ENCODE measurements around the gene VEGFC. TPM values are rescaled to one million over a fixed set of nuclear protein-coding genes. Genes with fewer than 3 reads are reported as not detected.

The VEGFC gene
- polyA plus RNA-seq, 1 donor (not counting 4 experiments of a cell fraction or from before 2014, with no cell fraction given): 19.4 TPM

GRCh38 chr4:176734461-176734860, 58.3 kb downstream of the VEGFC start:
- no peak overlapping the region for H3K27ac ChIP-seq (ENCODE audit: control insufficient read depth, insufficient read depth, low read length)
- peaks cover 10% of the 10 kb centered on the region for H4K20me1 ChIP-seq (ENCODE audit: control insufficient read depth, extremely low read depth, insufficient read depth, low read length)
- peaks cover 10% of the 10 kb centered on the region for H3K4me1 ChIP-seq (ENCODE audit: control insufficient read depth, extremely low read depth, insufficient read depth, low read length)
- no peak overlapping the region for H3K4me2 ChIP-seq (ENCODE audit: control insufficient read depth, extremely low read depth, insufficient read depth, low read depth, low read length)
- H3K36me3 ChIP-seq (ENCODE audit: control insufficient read depth in 2 of 2, extremely low read depth in 1 of 2, insufficient read depth in 2 of 2, low read length in 2 of 2): no peaks in the 10 kb centered on the region
- no peak overlapping the region for H2AFZ ChIP-seq (ENCODE audit: control insufficient read depth, low read length)
- H3K79me2 ChIP-seq (ENCODE audit: control insufficient read depth, insufficient read depth, low read length): peaks cover 85% of the 10 kb centered on the region
- H3K27me3 ChIP-seq (ENCODE audit: control insufficient read depth, extremely low read depth, insufficient read depth, low read length): no peaks in the 10 kb centered on the region
- no peak for FAIRE-seq
- dilution Hi-C loops (cut with MboI; ENCODE audit: extremely low pct_ligation_motif_present, low sequenced_read_pairs): no loop called here
- no peaks in the 10 kb centered on the region for H3K9me3 ChIP-seq (ENCODE audit: control insufficient read depth, low read depth, low read length)
- H3K4me3 ChIP-seq (ENCODE audit: control insufficient read depth in 2 of 3, extremely low read depth in 1 of 3, insufficient read depth in 2 of 3, low read depth in 1 of 3, low read length in 3 of 3): no peak overlapping the region
- peaks cover 2% of the 10 kb centered on the region for H3K9me1 ChIP-seq (ENCODE audit: control insufficient read depth, extremely low read depth, insufficient read depth, low read length)
- TF ChIP-seq CTCF (optimal IDR thresholded peaks at IDR 0.05 in 1 of 3, IDR thresholded peaks at IDR 0.05 in 1 of 3, conservative IDR thresholded peaks at IDR 0.05 in 1 of 3; ENCODE audit: extremely low read depth in 1 of 3, insufficient read depth in 2 of 3, low read length in 3 of 3) (no peak), EZH2 (IDR thresholded peaks at IDR 0.05; ENCODE audit: low read length) (no peak)
- no peak for DNase-seq (ENCODE audit: low read depth, low spot score)
- no peak overlapping the region for H3K9ac ChIP-seq (ENCODE audit: control insufficient read depth, extremely low read depth, insufficient read depth, low read length)

- Histone ChIP-seq H3K4me3 (ENCODE audit: control insufficient read depth in 2 of 3, extremely low read depth in 1 of 3, insufficient read depth in 2 of 3, low read depth in 1 of 3, low read length in 3 of 3) (no peak overlapping the region), H2AFZ (ENCODE audit: control insufficient read depth, low read length) (no peak overlapping the region), H3K4me1 (ENCODE audit: control insufficient read depth, extremely low read depth, insufficient read depth, low read length) (no peaks in the 10 kb centered on the region), H3K27me3 (ENCODE audit: control insufficient read depth, extremely low read depth, insufficient read depth, low read length) (no peaks in the 10 kb centered on the region), H4K20me1 (ENCODE audit: control insufficient read depth, extremely low read depth, insufficient read depth, low read length) (peaks cover 5% of the 10 kb centered on the region), H3K36me3 (ENCODE audit: control insufficient read depth in 2 of 2, extremely low read depth in 1 of 2, insufficient read depth in 2 of 2, low read length in 2 of 2) (peaks cover 2 to 13% of the 10 kb centered on the region in 2 experiments), H3K9ac (ENCODE audit: control insufficient read depth, extremely low read depth, insufficient read depth, low read length) (no peak overlapping the region), H3K4me2 (ENCODE audit: control insufficient read depth, extremely low read depth, insufficient read depth, low read depth, low read length) (no peak overlapping the region), H3K9me3 (ENCODE audit: control insufficient read depth, low read depth, low read length) (no peaks in the 10 kb centered on the region), H3K27ac (ENCODE audit: control insufficient read depth, insufficient read depth, low read length) (no peak overlapping the region), H3K79me2 (ENCODE audit: control insufficient read depth, insufficient read depth, low read length) (peaks cover 51% of the 10 kb centered on the region), H3K9me1 (ENCODE audit: control insufficient read depth, extremely low read depth, insufficient read depth, low read length) (peaks cover 2% of the 10 kb centered on the region)
- DNase-seq (ENCODE audit: low read depth, low spot score): no peak
- TF ChIP-seq CTCF (optimal IDR thresholded peaks at IDR 0.05 in 1 of 3, IDR thresholded peaks at IDR 0.05 in 1 of 3, conservative IDR thresholded peaks at IDR 0.05 in 1 of 3; ENCODE audit: extremely low read depth in 1 of 3, insufficient read depth in 2 of 3, low read length in 3 of 3) (no peak), EZH2 (IDR thresholded peaks at IDR 0.05; ENCODE audit: low read length) (no peak)
- dilution Hi-C loops (cut with MboI; ENCODE audit: extremely low pct_ligation_motif_present, low sequenced_read_pairs): no loop called here
- no peak for FAIRE-seq
Observed at GRCh38 chr4:176729489-176729888, 63.2 kb downstream of the VEGFC start.

Data from keratinocyte (primary cell).